Liver (tissue), 3 donors: ENCODE measurements around the gene GLIS1.

Experiments
- EGR1 ChIP-seq, 2 donors: IDR thresholded peaks; 2 replicates each; pipeline ENCODE4 v1.6.1; 2016 to 2018; ENCODE audit warnings: antibody characterized with exemption in 2 of 2, low read depth in 2 of 2
- GABPA ChIP-seq, 2 donors: IDR thresholded peaks in 1 of 2; conservative IDR thresholded peaks in 1 of 2; 2 replicates each; pipeline ENCODE4 v1.6.1; 2016; ENCODE audit warnings: antibody characterized with exemption in 2 of 2, mild to moderate bottlenecking in 1 of 2, moderate library complexity in 1 of 2
- JUND ChIP-seq, 2 donors: IDR thresholded peaks; 2 replicates each; pipeline ENCODE4 v1.6.1; 2016; ENCODE audit warnings: antibody characterized with exemption in 2 of 2
- RAD21 ChIP-seq, 2 donors: IDR thresholded peaks; 2 replicates each; pipeline ENCODE4 v1.6.1; 2016; ENCODE audit warnings: antibody characterized with exemption in 2 of 2, mild to moderate bottlenecking in 2 of 2
- RXRA ChIP-seq, 2 donors: IDR thresholded peaks; 2 replicates each; pipeline ENCODE4 v1.6.1; 2017 to 2018; ENCODE audit warnings: antibody characterized with exemption in 2 of 2, mild to moderate bottlenecking in 1 of 2
- SP1 ChIP-seq: IDR thresholded peaks from 2 replicates; pipeline ENCODE4 v1.6.1; 2018; ENCODE audit warnings: antibody characterized with exemption, mild to moderate bottlenecking
- TAF1 ChIP-seq: conservative IDR thresholded peaks from 2 replicates; pipeline ENCODE4 v1.6.1; 2016; ENCODE audit warnings: antibody characterized with exemption, mild to moderate bottlenecking
- TF ChIP-seq, protein P1 (sequence below): fragments of 150-350 bp; IDR thresholded peaks from 2 replicates; pipeline ENCODE4 v1.5.1; 2017; ENCODE audit warnings: improper control_type of control experiment, low read depth, low read length; ENCODE audit not compliant: missing input control
- TF ChIP-seq, protein P2 (sequence below): IDR thresholded peaks from 2 replicates; pipeline ENCODE4 v1.6.1; 2016; ENCODE audit warnings: antibody characterized with exemption
- TF ChIP-seq, protein P3 (sequence below): IDR thresholded peaks from 2 replicates; pipeline ENCODE4 v1.6.1; 2016; ENCODE audit warnings: antibody characterized with exemption
- TF ChIP-seq, protein P4 (sequence below): IDR thresholded peaks from 2 replicates; pipeline ENCODE4 v1.6.1; 2016; ENCODE audit warnings: antibody characterized with exemption, mild to moderate bottlenecking
- donor health status: healthy.
- donor health status: healthy.

DNA sequence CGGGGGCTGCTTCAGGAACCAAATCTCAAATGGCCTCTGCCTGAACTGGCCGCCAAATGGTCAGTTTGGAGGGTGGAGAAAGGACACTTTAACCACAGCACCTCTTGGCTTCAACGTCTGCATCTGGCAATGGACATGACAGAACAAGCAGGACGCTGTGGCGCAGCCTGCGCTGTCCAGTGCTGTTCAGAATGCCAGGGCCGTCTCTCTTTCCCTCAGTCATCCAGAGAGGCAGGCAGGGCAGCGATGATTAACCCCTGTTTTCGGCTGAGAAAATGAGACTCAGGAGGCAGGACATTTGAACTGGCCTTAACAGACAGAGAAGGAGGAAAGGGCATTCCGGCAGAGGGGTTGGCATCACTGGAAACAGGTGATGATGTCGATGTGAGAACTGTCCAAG is 48.6 kb downstream of the GLIS1 start:
- TF ChIP-seq, protein P1, sequence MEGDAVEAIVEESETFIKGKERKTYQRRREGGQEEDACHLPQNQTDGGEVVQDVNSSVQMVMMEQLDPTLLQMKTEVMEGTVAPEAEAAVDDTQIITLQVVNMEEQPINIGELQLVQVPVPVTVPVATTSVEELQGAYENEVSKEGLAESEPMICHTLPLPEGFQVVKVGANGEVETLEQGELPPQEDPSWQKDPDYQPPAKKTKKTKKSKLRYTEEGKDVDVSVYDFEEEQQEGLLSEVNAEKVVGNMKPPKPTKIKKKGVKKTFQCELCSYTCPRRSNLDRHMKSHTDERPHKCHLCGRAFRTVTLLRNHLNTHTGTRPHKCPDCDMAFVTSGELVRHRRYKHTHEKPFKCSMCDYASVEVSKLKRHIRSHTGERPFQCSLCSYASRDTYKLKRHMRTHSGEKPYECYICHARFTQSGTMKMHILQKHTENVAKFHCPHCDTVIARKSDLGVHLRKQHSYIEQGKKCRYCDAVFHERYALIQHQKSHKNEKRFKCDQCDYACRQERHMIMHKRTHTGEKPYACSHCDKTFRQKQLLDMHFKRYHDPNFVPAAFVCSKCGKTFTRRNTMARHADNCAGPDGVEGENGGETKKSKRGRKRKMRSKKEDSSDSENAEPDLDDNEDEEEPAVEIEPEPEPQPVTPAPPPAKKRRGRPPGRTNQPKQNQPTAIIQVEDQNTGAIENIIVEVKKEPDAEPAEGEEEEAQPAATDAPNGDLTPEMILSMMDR, result no peak
- TF ChIP-seq SP1, result no peak
- no peak for TF ChIP-seq EGR1 (IDR thresholded peaks at IDR 0.05; ENCODE audit: low read depth in 2 of 2)
- TF ChIP-seq, protein P2, sequence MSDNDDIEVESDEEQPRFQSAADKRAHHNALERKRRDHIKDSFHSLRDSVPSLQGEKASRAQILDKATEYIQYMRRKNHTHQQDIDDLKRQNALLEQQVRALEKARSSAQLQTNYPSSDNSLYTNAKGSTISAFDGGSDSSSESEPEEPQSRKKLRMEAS, result no peak
- TF ChIP-seq, protein P3, sequence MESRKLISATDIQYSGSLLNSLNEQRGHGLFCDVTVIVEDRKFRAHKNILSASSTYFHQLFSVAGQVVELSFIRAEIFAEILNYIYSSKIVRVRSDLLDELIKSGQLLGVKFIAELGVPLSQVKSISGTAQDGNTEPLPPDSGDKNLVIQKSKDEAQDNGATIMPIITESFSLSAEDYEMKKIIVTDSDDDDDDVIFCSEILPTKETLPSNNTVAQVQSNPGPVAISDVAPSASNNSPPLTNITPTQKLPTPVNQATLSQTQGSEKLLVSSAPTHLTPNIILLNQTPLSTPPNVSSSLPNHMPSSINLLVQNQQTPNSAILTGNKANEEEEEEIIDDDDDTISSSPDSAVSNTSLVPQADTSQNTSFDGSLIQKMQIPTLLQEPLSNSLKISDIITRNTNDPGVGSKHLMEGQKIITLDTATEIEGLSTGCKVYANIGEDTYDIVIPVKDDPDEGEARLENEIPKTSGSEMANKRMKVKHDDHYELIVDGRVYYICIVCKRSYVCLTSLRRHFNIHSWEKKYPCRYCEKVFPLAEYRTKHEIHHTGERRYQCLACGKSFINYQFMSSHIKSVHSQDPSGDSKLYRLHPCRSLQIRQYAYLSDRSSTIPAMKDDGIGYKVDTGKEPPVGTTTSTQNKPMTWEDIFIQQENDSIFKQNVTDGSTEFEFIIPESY, result no peak
- TF ChIP-seq, protein P4, sequence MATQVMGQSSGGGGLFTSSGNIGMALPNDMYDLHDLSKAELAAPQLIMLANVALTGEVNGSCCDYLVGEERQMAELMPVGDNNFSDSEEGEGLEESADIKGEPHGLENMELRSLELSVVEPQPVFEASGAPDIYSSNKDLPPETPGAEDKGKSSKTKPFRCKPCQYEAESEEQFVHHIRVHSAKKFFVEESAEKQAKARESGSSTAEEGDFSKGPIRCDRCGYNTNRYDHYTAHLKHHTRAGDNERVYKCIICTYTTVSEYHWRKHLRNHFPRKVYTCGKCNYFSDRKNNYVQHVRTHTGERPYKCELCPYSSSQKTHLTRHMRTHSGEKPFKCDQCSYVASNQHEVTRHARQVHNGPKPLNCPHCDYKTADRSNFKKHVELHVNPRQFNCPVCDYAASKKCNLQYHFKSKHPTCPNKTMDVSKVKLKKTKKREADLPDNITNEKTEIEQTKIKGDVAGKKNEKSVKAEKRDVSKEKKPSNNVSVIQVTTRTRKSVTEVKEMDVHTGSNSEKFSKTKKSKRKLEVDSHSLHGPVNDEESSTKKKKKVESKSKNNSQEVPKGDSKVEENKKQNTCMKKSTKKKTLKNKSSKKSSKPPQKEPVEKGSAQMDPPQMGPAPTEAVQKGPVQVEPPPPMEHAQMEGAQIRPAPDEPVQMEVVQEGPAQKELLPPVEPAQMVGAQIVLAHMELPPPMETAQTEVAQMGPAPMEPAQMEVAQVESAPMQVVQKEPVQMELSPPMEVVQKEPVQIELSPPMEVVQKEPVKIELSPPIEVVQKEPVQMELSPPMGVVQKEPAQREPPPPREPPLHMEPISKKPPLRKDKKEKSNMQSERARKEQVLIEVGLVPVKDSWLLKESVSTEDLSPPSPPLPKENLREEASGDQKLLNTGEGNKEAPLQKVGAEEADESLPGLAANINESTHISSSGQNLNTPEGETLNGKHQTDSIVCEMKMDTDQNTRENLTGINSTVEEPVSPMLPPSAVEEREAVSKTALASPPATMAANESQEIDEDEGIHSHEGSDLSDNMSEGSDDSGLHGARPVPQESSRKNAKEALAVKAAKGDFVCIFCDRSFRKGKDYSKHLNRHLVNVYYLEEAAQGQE, result no peak
- TF ChIP-seq RXRA (IDR thresholded peaks at IDR 0.05), result no peak
- no peak for TF ChIP-seq JUND (IDR thresholded peaks at IDR 0.05)
- TF ChIP-seq RAD21 (IDR thresholded peaks at IDR 0.05), result no peak
- TF ChIP-seq TAF1, result no peak
- TF ChIP-seq GABPA (IDR thresholded peaks at IDR 0.05 in 1 of 2, conservative IDR thresholded peaks at IDR 0.05 in 1 of 2), result no peak
